Measurements from ENCODE around the gene ABLIM1.

GRCh38 chr10:114687459-114687858 is 29.4 kb upstream of the ABLIM1 start:
- TF ChIP-seq POLR2A (IDR thresholded peaks at IDR 0.05) (no peak), CTCF (IDR thresholded peaks at IDR 0.05) (no peak)
